CD4-positive, alpha-beta T cell treated with Interleukin-1 beta for 1 hour (primary cell): ENCODE measurements around the gene ASMT.
"Not testable (repeated sequence)": the region's sequence is repeated elsewhere in the genome, so short reads cannot be mapped to it uniquely, and the experiment has no call there.

Experiments used
- DNase-seq, 2 donors: peaks; one replicate each; pipeline ENCODE4 v3.0.0-alpha.2; 2020 to 2022

Gene ASMT

DNA sequence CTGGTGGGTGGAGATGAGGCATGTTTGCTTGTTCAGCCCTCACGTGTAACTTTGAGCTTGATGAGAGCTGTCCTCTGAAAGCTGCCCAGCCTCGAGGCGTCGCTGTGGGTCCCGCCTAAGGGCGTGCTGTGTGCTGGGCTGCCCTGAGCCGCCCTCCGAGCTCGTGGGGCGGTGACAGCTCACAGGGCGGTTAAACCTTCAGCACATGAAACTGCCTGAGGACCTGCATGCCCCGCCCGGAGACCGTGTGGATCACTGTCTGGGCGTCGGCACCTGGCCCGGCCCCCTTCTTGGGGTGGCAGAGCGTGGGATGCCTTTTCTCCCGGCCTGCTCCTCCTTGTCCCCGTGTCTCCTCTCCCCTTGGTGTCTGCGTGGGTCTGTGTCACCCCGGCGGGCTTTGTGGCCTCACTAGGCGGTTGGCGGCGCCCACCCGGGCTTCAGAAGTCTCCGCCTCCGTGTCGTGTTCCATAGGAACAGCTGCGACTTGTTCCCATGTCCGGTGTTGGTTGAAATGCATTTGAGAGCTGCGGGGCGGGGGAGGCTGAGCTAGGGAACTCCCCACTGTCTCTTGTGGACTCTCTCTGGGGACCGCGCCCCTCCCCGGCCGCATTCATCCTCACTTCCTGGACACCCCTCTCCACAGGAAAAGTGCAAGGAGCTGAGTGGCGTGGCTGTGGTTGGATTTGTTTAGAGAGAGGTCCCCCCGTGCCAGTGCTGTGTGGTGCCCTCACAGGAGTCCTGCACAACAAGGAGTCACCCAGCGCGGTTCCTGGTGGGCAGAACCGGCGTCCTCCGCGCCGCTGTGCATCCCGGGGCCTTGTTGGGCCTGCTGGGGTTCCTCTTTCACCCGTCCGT, 16.6 kb upstream of the ASMT start:
- DNase-seq = no peak

DNA sequence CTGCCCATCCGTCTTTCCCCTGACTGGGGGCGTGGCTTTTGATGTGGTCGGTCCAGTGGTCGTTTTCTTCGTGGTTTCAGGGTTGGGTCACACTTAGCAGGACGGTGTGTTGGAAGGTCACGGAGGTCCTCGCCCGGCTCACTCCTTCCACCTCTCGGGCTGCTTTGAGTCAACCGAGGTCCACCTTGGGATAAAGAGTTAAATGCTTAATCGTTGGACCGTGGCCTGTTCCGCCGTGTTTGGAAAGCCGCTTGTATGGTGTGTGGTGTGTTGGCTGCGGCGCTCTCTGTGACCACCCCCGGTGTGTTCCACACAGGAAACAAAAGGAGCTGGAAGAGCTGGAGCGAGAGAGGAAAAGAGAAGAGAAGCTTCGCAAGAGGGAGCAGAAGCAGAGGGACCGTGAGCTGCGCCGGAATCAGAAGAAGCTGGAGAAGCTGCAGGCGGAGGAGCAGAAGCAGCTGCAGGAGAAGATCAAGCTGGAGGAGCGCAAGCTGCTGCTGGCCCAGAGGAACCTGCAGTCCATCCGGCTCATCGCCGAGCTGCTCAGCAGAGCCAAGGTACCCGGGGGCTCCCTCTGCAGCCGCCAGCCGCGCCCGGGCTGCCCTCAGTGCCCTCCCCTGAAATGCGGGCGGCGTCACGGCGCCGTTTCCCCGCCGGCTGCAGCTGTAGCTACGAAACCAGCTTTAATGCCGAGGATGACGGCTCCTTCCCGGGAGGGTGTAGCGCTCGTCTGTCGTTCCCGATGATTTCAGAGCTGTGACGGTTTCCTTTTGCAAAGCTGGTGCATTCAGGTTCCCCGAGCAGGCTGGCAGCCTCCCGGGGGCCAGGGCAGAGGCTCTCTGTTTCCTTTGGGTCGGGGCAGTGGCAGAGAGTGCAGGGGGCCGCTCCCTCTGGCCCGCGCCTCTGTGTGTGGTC, 15.7 kb upstream of the ASMT start:
- DNase-seq = no peak

DNA sequence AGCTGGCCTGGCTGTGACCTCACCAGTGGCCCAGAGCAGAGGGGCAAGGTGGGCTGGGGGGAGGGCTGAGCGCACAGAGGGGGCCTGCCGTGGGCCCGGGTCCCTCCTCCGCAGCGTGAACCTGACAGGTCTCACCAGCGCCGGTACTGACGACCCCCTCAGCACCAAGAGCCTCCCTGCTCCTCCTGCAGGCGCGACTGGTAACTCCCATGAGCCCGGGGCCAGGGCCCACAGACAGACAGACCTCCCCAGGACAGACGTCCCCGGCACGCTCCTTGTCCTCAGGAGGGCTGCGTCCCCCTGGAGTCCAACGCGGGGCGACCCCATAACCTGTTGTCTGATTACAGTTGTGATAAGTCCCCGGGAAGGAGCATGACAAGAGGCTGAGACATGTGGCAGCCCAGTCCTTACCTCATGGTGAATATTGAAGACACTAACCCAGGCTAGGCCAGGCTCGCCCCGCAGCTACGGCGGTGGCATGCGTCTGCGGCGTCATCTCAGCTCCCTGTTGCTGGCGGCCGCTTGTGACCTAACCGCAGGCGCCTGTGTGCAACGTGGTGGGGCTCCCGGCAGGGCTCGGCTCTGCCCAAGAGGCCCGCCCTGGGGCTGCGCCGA, 15.0 kb upstream of the ASMT start:
- DNase-seq = no peak

DNA sequence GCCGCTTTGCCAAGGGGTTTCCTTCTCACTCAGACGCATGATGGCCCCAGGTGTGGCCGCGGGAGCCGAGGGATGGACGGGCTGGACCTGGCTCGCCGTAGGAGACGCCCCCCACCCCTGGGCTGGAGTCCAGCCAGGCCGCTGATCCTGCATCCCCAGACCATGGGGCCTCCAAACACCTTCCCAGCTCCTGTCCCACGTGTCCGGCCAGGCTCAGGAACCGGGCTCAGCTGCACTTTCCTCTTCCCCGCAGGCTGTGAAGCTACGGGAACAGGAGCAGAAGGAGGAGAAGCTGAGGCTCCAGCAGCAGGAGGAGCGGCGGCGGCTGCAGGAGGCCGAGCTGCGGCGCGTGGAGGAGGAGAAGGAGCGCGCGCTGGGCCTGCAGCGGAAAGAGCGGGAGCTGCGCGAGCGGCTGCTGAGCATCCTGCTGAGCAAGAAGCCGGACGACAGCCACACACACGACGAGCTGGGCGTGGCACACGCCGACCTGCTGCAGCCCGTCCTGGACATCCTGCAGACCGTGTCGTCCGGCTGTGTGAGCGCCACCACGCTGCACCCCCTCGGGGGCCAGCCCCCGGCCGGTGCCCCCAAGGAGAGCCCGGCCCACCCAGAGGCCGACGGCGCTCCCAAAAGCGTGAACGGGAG, 14.3 kb upstream of the ASMT start:
- no peak for DNase-seq

DNA sequence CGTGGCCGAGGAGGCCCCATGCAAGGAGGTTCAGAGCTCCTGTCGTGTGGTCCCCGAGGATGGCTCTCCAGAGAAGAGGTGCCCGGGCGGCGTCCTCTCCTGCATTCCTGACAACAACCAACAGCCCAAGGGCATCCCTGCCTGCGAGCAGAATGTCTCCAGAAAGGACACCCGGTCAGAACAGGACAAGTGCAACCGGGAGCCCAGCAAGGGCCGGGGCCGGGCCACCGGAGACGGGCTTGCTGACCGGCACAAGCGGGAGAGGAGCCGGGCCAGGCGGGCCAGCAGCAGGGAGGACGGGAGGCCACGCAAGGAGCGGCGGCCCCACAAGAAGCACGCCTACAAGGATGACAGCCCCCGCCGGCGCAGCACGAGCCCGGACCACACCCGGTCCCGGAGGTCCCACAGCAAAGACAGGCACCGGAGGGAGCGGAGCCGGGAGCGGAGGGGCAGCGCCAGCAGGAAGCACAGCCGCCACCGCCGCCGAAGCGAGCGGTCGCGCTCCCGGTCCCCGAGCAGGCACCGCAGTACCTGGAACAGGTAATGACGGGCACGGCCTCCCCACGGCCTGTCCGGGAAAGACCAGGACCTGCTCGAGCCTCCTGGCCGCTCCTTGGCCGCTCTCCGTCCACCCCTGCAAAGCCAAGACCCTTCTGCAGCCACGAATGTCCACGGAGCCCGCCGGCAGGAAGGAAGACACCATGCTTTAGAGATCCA, 13.7 kb upstream of the ASMT start:
- no peak for DNase-seq

DNA sequence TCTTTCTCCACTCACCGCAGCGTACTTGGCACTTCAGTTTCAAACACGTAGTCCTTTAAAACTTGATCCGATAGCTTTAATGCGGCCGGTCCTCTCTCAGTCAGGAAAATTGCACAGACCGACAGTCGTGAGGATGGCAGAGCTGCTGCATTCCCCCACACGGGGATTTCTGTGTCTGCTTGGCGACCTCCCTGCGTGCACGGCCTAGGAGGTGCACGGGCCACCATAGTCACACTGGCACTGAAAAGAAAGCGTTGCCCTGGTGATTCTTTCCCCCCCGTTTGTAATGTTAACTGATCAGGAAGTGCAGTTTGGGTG, 13.1 kb upstream of the ASMT start:
- no peak for DNase-seq

DNA sequence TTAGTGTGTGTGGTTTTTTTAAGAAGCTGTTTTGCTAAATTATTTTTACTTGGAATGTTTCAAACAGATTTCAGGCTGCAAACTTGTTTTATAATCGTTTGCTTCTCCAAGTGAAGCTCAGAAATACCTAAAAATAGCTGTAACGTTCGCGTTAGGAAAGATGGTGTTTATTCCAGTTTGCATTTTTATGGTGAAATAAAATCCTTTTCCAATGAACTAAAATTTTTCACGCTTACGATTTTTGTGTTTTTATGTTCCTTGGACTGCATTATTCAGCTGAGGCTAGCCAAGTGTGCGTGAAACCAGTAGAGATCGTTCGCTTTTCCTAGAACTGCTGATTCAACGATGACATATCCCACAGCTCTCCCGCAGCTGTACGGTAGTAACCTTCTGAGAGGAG, 12.6 kb upstream of the ASMT start:
- no peak for DNase-seq

DNA sequence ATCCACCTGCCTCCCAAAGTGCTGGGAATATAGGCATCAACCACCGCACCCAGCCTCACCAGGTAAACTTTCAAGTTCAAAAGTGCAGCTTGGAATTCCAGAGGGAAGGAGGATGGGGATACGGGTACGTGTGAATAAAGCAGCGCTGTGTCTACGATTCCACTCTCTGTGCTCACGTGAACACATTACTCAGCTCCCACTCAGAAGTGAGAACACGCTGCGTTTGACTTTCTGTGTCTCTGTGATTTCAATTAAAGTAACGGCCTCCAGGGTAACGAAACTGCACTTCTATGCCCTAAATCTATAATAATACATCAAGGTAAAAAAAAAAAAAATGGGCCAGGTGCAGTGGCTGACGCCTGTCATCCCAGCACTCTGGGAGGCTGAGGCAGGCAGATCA, 8.4 kb upstream of the ASMT start:
- no peak for DNase-seq

DNA sequence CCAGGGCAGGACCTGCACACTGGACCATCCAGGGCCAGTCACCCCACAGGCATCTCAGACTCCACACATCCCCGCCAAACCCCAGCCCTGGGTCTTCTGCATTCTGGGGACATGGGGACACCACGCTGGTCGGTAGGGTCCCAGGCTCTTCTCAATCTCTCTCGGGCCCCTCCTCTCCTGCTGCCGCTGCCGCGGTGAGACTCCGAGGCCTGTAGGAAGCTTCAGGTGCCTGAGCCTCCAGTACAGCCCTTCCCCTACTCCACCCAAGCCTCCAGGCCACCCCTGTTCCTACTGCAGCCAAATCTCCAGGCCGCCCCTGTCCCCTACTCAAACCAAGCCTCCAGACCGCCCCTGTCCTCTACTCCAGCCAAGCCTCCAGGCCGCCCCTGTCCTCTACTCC, 5.5 kb upstream of the ASMT start:
- DNase-seq = no peak

DNA sequence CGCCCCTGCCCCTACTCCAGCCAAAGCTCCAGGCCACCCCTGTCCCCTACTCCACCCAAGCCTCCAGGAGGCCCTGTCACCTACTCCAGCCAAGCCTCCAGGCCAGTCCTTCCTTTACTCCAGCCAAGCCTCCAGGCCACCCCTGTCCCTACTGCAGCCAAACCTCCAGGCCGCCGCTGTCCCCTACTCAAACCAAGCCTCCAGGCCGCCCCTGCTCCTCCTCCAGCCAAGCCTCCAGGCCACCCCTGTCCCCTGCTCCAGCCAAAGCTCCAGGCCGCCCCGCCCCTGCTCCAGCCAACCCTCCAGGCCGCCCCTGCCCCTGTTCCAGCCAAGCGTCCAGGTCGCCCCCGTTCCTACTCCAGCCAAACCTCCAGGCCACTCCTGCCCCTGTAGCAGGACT, 5.1 kb upstream of the ASMT start:
- DNase-seq = no peak

DNA sequence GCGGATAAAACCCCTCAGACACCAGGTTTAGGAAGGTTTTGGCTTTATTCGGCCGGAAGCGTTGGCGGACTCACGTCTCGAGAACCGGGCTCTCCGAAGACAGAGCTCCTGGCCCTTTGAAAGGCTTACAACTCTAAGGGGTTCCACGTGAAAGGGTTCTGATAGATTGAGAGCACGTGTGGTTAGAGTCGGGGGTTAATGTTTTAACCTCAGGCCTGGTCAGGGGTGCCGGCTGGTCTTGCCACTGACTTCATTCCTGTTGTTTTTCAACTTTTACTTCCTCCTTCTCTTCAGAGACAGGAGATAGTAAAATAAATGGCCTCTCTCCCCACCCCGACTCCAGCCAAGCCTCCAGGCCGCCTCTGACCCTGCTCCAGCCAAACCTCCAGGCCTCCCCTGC, 4.7 kb upstream of the ASMT start:
- DNase-seq = no peak

DNA sequence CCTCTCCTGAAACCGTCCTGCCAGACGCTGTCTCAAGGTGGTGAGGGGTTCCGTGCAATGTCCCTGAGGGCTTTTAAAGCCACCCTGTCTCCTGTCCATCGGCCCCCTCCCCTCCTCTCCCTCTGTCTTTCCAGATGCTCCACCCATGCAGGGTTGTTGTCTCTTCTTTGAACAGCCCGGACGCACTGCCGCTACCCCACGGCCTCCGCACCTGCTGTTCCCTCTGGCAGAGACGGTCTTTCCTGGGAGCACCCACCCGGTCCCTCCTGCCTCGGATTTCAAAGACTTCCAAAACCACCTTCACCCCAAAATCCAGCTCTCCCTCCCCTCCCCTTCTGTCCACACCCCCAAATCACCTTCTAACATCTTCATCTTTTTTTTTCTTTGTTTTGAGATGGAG, 4.1 kb upstream of the ASMT start:
- no peak for DNase-seq

DNA sequence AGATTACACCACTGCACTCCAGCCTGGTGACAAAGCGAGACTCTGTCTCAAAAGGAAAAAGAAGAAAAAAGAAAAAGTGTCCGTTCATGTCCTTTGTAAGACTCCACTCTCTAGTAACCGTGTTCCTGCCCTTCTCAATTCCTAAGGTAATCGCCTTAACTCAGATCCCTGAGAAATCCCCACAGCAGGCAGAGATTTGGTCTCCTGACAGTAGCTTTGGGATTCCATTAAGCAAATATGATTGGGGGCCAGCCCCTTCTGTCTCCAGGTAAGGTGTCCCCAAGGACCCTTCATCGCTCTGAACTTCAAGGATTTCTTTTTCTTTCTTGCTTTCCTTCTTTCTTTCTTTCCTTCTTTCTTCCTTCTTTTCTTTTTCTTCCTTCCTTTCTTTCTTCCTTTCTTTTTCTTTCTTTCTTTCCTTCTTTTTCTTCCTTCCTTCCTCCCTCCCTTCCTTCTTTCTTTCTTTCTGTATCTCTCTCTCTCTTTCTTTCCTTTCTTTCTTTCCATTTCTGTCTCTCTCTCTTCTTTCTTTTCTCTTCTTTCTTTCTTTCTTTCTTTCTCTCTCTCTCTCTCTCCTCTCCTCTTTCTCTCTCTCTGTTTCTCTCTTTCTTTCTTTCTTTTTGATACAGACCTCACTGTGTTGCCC, 2.1 kb upstream of the ASMT start:
- no peak for DNase-seq

DNA sequence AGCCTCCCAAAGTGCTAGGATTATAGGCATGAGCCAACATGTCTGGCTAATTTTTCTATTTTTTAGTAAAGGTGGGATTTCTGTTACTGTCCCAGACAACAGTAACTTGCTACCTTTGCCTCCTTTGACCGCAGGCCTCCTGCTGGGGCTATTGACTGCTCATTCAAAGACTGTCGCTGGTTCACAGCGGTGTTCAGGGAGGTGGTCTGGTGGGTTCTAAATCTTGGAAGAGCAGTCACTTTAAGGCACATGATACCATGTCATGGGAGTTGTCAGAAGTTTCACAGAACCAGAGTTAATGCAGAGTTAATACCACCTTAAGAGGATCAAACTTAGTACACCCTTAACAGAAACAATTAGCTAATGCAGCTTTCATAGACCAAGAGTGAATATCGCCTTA, 3.8 kb downstream of the ASMT start:
- no peak for DNase-seq

DNA sequence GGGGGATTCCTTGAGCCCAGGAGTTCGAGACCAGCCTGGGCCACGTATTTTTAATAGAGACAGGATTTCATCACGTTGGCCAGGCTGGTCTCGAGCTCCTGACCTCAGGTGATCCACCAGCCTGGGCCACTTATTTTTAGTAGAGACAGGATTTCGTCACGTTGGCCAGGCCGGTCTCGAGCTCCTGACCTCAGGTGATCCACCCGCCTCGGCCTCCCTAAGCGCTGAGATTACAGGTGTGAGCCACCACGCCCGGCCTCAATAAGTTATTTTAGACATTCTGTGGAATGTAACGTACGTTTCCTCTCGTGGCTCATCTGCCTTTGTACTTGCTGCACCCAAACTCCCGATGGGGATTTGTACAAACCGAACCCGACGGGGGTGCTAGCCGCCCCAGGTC, 8.8 kb downstream of the ASMT start:
- DNase-seq = no peak

DNA sequence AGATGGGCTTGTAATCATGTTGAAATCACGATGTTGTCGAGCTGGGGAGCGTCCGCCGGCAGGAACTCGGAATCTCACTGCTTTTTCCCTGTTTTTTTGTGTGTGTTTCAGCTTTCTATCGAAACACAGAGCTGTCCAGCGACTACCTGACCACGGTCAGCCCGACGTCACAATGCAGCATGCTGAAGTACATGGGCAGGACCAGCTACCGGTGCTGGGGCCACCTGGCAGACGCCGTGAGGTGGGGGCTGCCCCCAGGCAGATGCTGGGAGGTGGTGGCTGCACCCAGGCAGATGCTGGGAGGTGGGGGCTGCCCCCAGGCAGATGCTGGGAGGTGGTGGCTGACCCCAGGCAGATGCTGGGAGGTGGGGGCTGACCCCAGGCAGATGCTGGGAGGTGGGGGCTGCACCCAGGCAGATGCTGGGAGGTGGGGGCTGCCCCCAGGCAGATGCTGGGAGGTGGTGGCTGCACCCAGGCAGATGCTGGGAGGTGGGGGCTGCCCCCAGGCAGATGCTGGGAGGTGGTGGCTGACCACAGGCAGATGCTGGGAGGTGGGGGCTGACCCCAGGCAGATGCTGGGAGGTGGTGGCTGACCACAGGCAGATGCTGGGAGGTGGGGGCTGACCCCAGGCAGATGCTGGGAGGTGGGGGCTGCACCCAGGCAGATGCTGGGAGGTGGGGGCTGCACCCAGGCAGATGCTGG, 9.4 kb downstream of the ASMT start:
- not testable (repeated sequence) for DNase-seq

DNA sequence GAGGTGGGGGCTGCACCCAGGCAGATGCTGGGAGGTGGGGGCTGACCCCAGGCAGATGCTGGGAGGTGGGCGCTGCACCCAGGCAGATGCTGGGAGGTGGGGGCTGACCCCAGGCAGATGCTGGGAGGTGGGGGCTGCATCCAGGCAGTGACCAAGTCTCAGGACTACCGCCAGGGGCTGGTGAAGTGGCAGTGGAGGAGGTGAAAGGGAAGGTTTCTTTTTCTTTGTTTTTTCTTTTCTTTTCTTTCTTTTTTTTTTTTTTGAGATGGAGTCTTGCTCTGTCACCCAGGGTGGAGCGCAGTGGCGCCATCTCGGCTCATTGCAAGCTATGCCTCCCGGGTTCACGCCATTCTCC, 10.0 kb downstream of the ASMT start:
- not testable (repeated sequence) for DNase-seq

DNA sequence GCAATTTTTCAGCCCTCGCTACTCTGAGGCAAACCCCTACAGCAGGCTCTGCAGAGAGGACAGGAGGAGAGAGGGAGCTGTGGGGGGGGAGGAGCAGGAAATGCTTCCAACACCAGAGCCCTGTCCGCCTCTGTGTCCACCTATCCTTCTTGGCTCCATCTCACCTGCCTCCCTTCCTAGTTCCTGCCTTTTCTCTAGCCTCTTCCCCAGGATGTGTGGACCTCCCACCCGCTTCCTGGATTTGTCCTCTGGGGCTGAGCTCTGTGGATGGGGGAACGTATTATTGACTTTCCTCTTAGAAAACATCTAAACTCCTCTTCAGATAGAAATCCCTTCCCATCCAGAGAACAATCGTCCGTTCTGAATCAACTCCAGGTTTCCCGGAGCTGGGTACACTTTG, 14.4 kb downstream of the ASMT start:
- no peak for DNase-seq

DNA sequence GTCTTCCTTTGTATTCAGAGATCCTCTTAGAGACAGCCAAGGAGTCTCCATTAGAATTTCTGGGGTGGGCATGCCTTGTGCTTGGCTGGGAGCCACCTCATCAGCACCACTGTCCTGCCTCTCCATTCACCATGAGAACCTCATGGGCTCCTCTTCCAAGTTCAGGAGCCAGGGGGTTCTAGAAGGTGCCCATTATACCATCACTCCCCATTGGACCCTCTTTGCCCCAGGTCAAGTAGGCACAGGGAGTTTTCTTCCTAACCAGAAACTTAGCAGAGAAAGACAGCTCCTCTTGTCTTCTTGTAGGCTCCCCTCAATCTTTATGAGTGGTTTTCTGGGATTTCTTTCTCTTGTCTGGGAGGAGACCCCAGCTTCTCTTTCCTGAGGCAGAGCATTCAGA, 31.1 kb downstream of the ASMT start:
- DNase-seq = no peak

DNA sequence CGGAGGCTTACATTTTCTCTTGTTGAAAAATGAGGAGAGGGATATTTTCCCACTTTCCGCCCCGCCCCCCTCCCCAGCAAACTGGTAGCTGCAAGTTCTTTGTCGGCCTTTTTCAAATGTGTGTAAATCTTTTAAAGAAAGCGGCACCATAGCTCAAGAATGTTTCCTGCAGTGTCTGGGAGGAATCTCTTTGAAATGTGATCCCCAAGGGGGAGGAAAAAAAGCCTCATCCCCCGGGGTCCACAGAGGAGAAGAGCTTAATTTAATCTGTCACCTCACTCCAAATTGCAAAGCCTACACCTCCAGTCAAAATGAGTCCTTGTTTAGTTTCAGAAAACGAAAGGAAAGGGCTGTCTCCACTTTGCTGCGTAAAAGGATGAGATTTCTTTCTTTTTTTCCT, 34.8 kb downstream of the ASMT start:
- DNase-seq = no peak

DNA sequence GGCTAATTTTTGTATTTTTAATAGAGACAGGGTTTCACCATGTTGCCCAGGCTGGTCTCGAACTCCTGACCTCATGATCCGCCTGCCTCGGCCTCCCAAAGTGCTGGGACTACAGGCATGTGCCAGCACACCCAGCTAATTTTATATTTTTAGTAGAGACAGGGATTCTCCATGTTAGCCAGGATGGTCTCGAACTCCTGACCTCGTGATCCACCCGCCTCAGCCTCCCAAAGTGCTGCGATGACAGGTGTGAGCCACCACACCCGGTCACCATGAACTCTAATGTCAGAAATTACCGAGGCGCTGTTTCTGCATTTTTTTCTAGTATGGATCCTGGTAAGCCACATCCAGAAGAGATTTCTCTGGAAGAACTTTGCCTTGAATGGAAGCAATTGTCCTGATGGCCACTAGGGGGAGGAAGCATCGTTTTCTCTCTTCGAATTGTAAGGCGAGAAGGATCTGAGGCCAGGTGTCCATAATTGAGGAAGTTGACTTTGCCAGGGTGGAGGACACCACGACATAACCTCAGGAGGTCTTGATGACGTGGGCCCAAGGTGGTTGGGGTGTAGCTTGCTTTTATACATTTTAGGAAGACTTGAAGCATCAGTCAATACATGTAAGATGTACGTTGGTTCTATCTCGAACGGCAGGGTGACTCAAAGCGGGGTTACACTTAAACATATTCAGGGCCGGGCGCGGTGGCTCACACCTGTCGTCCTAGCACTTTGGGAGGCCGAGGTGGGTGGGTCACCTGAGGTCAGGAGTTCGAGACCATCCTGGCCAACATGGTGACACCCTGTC, 37.4 kb downstream of the ASMT start:
- DNase-seq = peak; percentile 63 to 65
